Caco-2 (cell line): Measurements from ENCODE around the gene LYPD3. TPM values are rescaled to one million over a fixed set of nuclear protein-coding genes. Genes with fewer than 3 reads are reported as not detected.
A peak's percentile ranks its signal among the peaks of the same experiment; 100 is the strongest.

Experiments
- BruUV-seq: library from RNA; stranded (reverse); fragments of 400-500 nt; replicated peaks from 2 replicates; lab custom pipeline; 2021; lab: Mats Ljungman, UMichigan
- CTCF ChIA-PET: fragments of 300-600 bp; sonication (Branson Sonifier 250); formaldehyde crosslinking; loops from one replicate; lab custom pipeline; 2022; ENCODE audit warnings: antibody characterized with exemption; lab: Charles Lee
- POLR2A ChIA-PET: fragments of 300-600 bp; sonication (Branson Sonifier 250); formaldehyde crosslinking; loops from one replicate; lab custom pipeline; 2022; ENCODE audit warnings: antibody characterized with exemption; lab: Charles Lee
- DNase-seq, 2 experiments: peaks; one replicate each; pipeline versions ENCODE4 v3.0.0 to v3.0.0-alpha.2; 2020 to 2022
- H3K27me3 ChIP-seq: replicated peaks from 2 replicates; pipeline ENCODE4 v1.6.0; 2011; ENCODE audit warnings: low read length; ENCODE audit not compliant: control insufficient read depth, insufficient read depth
- H3K36me3 ChIP-seq: 2 replicates; pipeline ENCODE4 v1.5.1; 2011; ENCODE audit warnings: low read length; ENCODE audit not compliant: control insufficient read depth, insufficient read depth
- H3K4me1 ChIP-seq: fragments of 250-450 bp; sonication (Bioruptor Pico); 2 replicates; pipeline ENCODE4 v1.5.1; 2020; ENCODE audit warnings: mild to moderate bottlenecking
- H3K4me3 ChIP-seq: 2 replicates; pipeline ENCODE4 v1.5.1; 2011; ENCODE audit warnings: low read depth, mild to moderate bottlenecking, control low read depth, low read length
- H3K9me3 ChIP-seq: fragments of 250-450 bp; sonication (Bioruptor Pico); 2 replicates; pipeline ENCODE4 v1.5.1; 2020; ENCODE audit warnings: mild to moderate bottlenecking, moderate library complexity
- H3K27ac Mint-ChIP-seq: one replicate; pipeline ENCODE4 v1.8.0; 2022; ENCODE audit warnings: mixed read lengths; ENCODE audit not compliant: unreplicated experiment
- H3K27me3 Mint-ChIP-seq: one replicate; pipeline ENCODE4 v1.8.0; 2022; ENCODE audit warnings: mixed read lengths; ENCODE audit not compliant: insufficient read depth, unreplicated experiment
- H3K36me3 Mint-ChIP-seq: one replicate; pipeline ENCODE4 v1.8.0; 2022; ENCODE audit warnings: mild to moderate bottlenecking, mixed read lengths; ENCODE audit not compliant: insufficient read depth, unreplicated experiment
- H3K4me1 Mint-ChIP-seq: one replicate; pipeline ENCODE4 v1.8.0; 2022; ENCODE audit warnings: low read depth, mixed read lengths; ENCODE audit not compliant: unreplicated experiment
- H3K4me3 Mint-ChIP-seq: one replicate; pipeline ENCODE4 v1.8.0; 2022; ENCODE audit warnings: mild to moderate bottlenecking, moderate library complexity, mixed read lengths; ENCODE audit not compliant: unreplicated experiment
- H3K9me3 Mint-ChIP-seq: one replicate; pipeline ENCODE4 v1.8.0; 2022; ENCODE audit warnings: mixed read lengths; ENCODE audit not compliant: unreplicated experiment
- CTCF ChIP-seq, 2 experiments: fragments of 200-600 bp in 1 of 2; IDR thresholded peaks; 1 replicate in 1 of 2; 2 replicates in 1 of 2; pipeline versions ENCODE4 v1.5.1 to v1.8.0; 2011 to 2022; ENCODE audit warnings: antibody characterized with exemption in 1 of 2, control low read depth in 1 of 2, inconsistent platforms in 1 of 2, low read depth in 1 of 2, low read length in 1 of 2, mild to moderate bottlenecking in 1 of 2, moderate library complexity in 1 of 2; ENCODE audit not compliant: insufficient read depth in 1 of 2, severe bottlenecking in 1 of 2, unreplicated experiment in 1 of 2
- intact Hi-C: fragments of 100-400 bp; cut with micrococcal nuclease; formaldehyde crosslinking; loops from one replicate; pipeline ENCODE4 v1.10.0; 2022; ENCODE audit not compliant: unreplicated experiment
- total RNA-seq: library from RNA; stranded (reverse); gene quantifications from 2 replicates; pipeline ENCODE4 v1.2.3, GENCODE V29; 2022

The LYPD3 gene
- total RNA-seq, 1 experiment from 2014 or later: 1.3 TPM

- no peaks in the 10 kb centered on the region for H3K9me3 Mint-ChIP-seq
- ChIA-PET POLR2A (no interaction called here), CTCF (no interaction called here)
- no peak overlapping the region for H3K27ac Mint-ChIP-seq
- H3K4me3 Mint-ChIP-seq: no peak overlapping the region
- Histone ChIP-seq H3K36me3 (no peaks in the 10 kb centered on the region), H3K4me3 (no peak overlapping the region), H3K9me3 (no peaks in the 10 kb centered on the region), H3K4me1 (no peaks in the 10 kb centered on the region), H3K27me3 (no peaks in the 10 kb centered on the region)
- peak; percentile 25 to 41 for TF ChIP-seq CTCF (IDR thresholded peaks at IDR 0.05; ENCODE audit: insufficient read depth in 1 of 2, low read depth in 1 of 2, low read length in 1 of 2, severe bottlenecking in 1 of 2, unreplicated experiment in 1 of 2)
- no peaks in the 10 kb centered on the region for H3K27me3 Mint-ChIP-seq
- no peaks in the 10 kb centered on the region for H3K36me3 Mint-ChIP-seq
- DNase-seq: peak in 1 of 2 experiments; percentile 47
- H3K4me1 Mint-ChIP-seq: peaks cover 13% of the 10 kb centered on the region
- intact Hi-C loops: no loop called here
- no TSS peak for BruUV-seq
Observed at GRCh38 chr19:43430142-43430710, 35.2 kb downstream of the LYPD3 start.

DNA sequence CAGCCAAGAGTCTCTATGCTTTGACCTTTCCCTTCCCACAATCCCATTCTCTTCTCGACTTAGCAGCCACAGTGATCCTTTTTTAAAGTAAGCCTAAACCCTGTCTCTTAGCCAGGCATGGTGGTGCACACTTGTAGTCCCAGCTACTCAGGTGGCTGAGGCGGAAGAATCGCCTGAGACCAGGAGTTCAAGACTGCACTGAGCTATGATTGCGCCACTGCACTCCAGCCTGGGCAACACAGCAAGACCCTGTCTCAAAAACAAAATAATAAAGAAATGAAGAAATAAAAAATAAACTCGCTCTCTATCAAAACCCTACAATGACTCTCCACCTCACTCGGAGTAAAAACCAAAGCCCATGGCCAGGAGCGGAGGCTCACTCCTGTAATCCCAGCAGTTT lies 36.0 kb downstream of the LYPD3 start:
- no peaks in the 10 kb centered on the region for H3K27me3 Mint-ChIP-seq
- H3K4me3 ChIP-seq: no peak overlapping the region
- CTCF ChIA-PET: no interaction called here
- H3K27ac Mint-ChIP-seq: no peak overlapping the region
- POLR2A ChIA-PET: no interaction called here
- no peak overlapping the region for H3K4me3 Mint-ChIP-seq
- no peaks in the 10 kb centered on the region for H3K4me1 ChIP-seq
- TF ChIP-seq CTCF (IDR thresholded peaks at IDR 0.05; ENCODE audit: insufficient read depth in 1 of 2, low read depth in 1 of 2, low read length in 1 of 2, severe bottlenecking in 1 of 2, unreplicated experiment in 1 of 2): no peak
- H3K36me3 Mint-ChIP-seq: no peaks in the 10 kb centered on the region
- peaks cover 13% of the 10 kb centered on the region for H3K4me1 Mint-ChIP-seq
- no peaks in the 10 kb centered on the region for H3K9me3 Mint-ChIP-seq
- H3K36me3 ChIP-seq: no peaks in the 10 kb centered on the region
- no peaks in the 10 kb centered on the region for H3K9me3 ChIP-seq
- intact Hi-C loops: no loop called here
- no TSS peak for BruUV-seq
- DNase-seq: no peak
- no peaks in the 10 kb centered on the region for H3K27me3 ChIP-seq

GRCh38 chr19:43425567-43426392 lies 39.6 kb downstream of the LYPD3 start:
- peak in 1 of 2 experiments; percentile 29 for DNase-seq
- Histone ChIP-seq H3K4me1 (no peaks in the 10 kb centered on the region), H3K36me3 (no peaks in the 10 kb centered on the region), H3K27me3 (no peaks in the 10 kb centered on the region), H3K9me3 (no peaks in the 10 kb centered on the region), H3K4me3 (no peak overlapping the region)
- no peaks in the 10 kb centered on the region for H3K27me3 Mint-ChIP-seq
- BruUV-seq: no TSS peak
- intact Hi-C loops: no loop called here
- H3K36me3 Mint-ChIP-seq: no peaks in the 10 kb centered on the region
- H3K27ac Mint-ChIP-seq: peak overlapping the region; percentile 40
- ChIA-PET CTCF (interaction anchor here (0.6 to 1.8 kb wide), 9 partner anchors 8 to 542 kb away, joined by 3 to 11 read pairs (median 4); no protein-coding TSS in a partner anchor), POLR2A (no interaction called here)
- H3K9me3 Mint-ChIP-seq: peaks cover 6% of the 10 kb centered on the region
- H3K4me3 Mint-ChIP-seq: no peak overlapping the region
- peaks cover 13% of the 10 kb centered on the region for H3K4me1 Mint-ChIP-seq
- TF ChIP-seq CTCF (IDR thresholded peaks at IDR 0.05; ENCODE audit: insufficient read depth in 1 of 2, low read depth in 1 of 2, low read length in 1 of 2, severe bottlenecking in 1 of 2, unreplicated experiment in 1 of 2): peak; percentile 46 to 67
